ENCODE measurements around the gene SH3PXD2A.
"Not testable (repeated sequence)": the region's sequence is repeated elsewhere in the genome, so short reads cannot be mapped to it uniquely, and the experiment has no call there.

The SH3PXD2A gene

GRCh38 chr10:103677486-103678177, 177.7 kb downstream of the SH3PXD2A start:
- no peak for DNase-seq

DNA sequence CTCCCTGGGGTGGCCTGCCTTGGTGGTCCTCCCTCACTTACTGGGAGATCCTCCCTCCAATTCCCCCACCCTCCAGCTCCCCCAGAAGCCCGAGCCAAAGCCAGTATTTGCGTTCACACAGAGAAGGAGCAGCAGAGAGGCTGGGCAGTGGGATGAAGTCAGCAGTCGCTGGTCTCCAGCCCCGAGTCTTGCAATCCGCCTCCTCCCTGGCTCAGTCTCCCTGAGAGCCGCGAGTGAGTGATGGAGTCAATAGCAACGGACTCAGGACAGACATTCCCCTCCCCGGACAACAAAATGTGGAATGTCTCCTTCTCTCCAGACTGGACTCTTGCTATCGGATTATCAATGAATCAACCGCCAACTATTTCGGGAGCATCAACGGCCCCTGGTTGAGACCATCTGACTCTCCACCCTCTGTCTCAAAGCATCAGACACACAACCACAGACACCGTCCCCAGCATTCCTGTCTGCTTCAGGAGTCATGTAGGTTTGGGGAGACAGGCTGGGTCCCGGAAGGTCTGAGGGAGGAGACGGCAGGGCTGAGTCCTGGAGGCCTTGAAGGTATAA, 178.4 kb downstream of the SH3PXD2A start:
- DNase-seq, result peak; percentile 91

DNA sequence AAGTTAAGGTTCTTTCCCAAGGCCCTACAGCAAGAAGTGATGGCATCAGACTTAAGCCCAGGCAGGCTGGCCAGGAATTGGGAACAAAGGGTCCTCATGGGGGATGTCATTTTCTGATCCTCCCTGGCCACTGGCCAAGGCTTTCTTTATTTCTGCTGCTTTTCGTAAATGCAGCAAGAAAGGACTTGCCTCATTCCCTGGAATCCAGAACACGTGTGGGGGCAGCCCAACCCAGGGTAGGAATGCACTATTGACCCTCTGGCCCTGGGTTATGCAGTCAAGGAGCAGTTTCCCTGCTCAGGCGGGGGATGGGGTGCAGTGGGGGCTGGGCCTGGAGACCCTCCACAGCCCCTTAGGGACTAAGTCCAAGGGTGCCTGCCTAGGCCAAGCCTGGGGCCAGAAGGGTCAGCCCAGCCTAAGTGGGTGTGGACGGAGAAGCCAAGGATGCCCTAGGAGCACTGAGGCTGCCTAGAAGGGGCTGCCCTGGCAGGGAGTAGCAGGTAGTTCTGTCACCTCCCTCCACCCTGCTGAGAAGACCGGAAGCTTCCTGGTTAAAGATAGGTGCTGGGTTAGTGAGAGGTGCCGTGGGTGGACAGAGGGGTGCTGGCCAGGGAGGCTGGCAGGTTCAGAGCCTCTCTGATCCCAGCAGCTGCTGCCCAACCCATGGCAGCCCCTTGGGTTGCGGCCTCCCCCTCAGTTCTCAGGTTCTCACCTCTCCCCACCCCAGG, 179.2 kb downstream of the SH3PXD2A start:
- DNase-seq, result peak; percentile 59

DNA sequence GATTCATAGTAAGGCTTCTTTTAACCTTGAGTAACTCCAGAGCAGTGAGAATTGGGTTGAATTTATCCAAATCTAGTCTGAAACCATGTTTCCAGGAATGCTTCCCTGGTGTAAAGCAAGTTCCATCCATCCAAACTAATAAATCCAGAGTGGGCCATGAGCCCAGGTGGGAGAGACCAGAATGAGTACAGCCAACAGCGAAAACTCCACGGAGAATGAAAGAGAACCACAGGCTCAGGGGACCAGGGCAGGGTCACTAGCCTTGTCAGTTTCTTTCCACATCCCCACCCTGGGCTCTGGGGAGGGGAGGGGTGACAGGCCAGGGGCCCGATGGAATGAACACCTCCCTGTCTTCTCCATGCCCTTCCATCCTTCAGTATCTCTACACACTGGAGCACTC, 181.8 kb downstream of the SH3PXD2A start:
- DNase-seq, result no peak

GRCh38 chr10:103672345-103672744, 183.0 kb downstream of the SH3PXD2A start:
- no peak for DNase-seq

- no peak for DNase-seq
These were observed 184.1 kb downstream of the SH3PXD2A start for GRCh38 chr10:103671126-103671895.

- no peak for DNase-seq
These were observed 185.4 kb downstream of the SH3PXD2A start for GRCh38 chr10:103669944-103670343.

DNA sequence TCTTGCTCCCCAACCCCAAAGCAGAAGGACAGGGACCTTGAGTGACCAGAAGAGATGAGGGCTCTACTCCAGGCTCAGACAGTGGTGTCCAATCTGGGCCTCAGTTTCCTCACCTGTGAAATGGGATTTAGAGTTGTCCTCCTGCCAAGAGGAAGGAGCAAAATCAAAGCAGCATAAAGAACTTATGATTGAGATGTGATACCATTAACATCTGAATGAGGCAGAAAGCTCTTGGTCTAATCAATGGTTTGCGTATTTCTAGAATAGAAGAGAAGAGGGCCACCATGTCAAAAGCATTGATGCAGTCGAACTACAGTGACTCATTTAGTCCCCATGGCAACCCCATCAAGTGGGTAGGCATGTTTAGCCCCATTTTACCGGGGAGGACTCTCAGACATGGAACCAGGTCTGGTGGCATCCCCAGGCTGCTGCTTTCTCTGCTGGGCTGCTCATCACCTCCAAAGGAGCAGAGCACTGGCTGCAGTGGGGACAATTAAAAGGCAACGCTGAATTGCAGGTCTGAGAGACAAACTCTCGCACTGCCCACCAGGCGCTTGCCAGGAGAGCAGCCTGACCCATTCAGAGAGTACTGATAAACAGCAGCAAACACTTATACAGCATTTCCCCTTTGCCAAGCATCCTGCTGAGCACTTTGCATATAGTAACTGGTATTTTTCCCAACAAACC, 186.0 kb downstream of the SH3PXD2A start:
- DNase-seq, result no peak

DNA sequence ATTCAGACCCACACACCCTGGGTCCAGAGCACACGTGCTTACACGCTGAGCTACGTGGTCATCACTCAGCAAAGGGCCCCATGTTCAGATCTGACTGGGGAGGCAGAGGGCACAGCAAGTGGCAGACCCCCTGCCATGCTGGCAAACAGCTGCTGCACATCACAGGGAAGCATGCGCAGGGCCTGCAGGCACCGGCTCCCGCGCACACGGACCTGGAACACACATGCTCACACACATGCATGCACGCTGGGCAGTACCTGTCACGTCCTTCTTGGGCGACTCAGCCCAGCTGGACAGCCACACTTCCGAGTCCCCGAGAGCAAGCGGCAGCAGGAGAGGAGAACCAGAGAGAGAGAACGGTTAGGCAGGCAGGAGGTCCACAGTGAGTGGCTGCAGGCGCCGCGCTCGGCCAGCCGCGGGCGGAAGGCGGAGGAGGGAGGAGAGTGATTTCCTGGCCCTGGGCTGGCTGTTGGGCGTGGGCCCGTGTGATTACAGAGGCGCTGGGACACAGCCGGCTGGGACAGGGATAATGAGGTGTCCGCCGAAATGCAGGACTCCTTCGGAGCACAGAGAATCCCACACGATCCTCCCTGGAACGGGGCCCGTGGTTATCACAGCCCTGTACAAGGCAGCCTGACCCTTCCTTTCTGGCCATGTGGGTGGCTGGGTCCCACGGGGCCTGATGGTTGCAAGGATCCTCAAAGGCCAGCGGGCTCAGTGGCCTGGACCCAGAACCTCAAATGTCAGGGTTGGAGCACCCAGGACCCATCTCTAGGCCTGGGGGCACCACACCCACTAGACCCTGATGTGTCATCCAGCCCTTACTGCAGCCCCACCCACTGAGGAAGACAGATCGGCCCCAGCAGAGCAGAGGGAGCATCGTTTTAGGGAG, 186.8 kb downstream of the SH3PXD2A start:
- DNase-seq, result no peak

GRCh38 chr10:103667356-103667755, 188.0 kb downstream of the SH3PXD2A start:
- peak; percentile 21 for DNase-seq

- no peak for DNase-seq
These were observed 188.6 kb downstream of the SH3PXD2A start for GRCh38 chr10:103666762-103667150.

GRCh38 chr10:103666087-103666761, 189.2 kb downstream of the SH3PXD2A start:
- peak; percentile 25 for DNase-seq

DNA sequence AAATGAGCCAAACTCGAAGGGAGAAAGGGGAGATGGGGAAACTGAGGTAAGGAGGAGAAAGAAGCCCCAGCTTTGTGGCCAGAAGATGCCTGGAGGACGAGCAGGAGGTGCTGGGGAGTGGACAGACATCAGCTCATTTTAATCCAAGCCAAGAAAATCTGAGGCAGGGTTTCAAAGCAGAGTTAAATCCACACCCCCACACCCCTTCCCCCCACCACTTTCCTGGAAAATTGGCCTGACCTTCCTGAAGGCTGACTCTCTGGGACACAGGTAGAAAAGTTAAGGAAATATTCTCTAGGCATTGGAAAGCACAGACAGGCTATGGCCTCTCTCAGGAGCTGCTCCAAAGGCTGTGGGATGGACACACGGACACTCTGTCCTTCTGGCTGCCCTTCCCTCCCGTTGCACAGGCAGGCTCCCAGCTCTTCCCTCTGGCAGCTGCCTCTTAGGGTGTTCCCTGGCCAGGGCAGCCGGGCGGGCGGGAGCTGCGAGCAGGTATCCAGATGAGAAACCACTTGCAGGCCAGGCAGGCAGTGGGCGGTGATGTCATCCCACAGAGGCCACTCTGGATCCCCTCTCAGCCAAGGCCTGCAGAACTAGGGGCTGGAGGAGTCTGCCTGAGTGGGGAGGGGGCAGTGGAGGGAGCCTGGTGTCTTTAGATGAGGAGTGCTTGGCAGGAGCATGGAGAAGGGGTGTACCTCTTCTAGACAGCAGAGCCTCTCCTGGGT, 190.1 kb downstream of the SH3PXD2A start:
- DNase-seq, result no peak

DNA sequence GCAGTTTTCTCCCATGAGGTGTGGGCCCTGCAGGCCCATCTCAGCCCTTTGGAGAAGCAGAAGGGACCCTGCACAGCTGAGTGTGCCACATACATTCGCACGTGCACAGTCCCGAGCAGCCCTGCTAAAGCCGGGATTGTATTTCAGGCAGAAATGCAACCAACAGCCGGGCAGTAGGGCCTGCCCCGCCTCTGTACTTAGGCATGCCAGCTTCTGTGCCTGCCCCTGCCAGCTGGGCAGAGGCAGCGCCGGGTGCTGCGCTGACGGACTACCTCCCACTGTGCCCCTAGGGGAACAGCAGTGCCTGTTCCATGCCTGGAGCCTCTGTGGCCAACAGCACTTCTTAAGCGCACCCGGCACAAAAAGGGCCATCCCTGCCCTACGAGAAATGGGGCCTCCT, 191.6 kb downstream of the SH3PXD2A start:
- DNase-seq, result no peak

- DNase-seq, result no peak
These were observed 192.1 kb downstream of the SH3PXD2A start for GRCh38 chr10:103663236-103663635.

DNA sequence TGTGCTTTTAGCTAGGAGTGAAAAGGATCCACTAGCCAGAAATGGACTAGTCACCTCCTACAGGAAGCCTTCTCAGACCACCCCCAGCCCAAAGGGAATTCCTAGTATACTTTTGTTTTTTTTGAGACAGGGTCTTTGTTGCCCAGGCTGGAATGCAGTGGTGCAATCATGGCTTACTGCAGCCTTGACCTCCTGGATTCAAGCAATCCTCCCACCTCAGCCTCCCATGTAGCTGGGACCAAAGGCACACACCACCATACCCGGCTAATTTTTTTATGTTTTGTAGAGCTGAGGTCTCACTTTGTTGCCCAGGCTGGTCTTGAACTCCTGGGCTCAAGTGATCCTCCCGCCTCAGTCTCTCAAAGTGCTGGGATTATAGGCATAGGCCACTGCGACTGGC, 192.7 kb downstream of the SH3PXD2A start:
- DNase-seq, result not testable (repeated sequence)

GRCh38 chr10:103661198-103661950, 194.0 kb downstream of the SH3PXD2A start:
- peak; percentile 95 for DNase-seq

DNA sequence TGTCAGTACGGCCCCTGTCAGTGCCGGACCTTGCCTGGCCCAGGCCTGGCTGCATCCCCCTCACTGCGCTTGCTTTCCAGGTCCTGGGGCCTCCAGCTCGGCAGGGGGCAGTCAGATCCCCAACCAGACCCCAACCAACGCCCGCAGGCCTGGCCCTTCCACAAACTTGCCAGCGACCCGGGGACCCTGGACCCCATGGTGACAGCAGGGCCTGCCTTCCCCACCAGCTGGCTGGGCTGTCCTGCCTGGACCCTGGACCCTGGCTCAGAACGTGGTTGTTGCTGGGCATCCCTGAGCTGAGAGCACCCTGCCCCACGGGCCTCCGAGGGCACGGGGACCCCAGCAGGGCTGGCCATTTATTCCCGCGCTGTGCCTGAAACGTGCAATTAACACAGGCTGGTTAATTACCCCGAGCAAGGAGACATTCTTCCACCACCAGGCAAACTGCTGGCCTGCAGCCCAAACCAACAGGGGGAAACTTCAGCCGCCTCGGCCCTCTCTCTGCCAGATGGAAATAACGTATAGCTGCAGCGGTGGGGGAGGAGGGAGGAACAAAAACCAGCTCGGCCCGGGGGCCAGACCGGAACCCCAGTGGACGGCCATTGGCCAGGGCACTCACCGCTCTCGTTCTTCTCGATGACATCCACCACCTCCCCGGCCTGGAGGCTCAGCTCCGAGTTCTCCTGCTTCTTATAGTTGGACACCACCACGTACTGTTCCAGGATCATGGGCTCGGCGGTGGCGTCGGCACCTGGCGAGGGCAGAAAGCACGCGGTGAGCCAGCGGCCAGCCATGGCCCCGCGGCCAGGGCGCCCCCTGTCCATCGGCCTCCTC, 194.8 kb downstream of the SH3PXD2A start:
- DNase-seq, result peak; percentile 57
